GM18520 (cell line): ENCODE data around the gene NFE2L2.
"Not testable (repeated sequence)": the region's sequence is repeated elsewhere in the genome, so short reads cannot be mapped to it uniquely, and the experiment has no call there.

Experiments
- ATAC-seq: cut with Tn5 transposase; IDR thresholded peaks from one replicate; pipeline ENCODE4 v1.9.1; 2021; ENCODE audit not compliant: unreplicated experiment

The NFE2L2 gene

GRCh38 chr2:177204417-177204816, 60.1 kb downstream of the NFE2L2 start:
- no peak for ATAC-seq

GRCh38 chr2:177201919-177202346, 62.6 kb downstream of the NFE2L2 start:
- ATAC-seq, result no peak

GRCh38 chr2:177200419-177200818, 64.1 kb downstream of the NFE2L2 start:
- not testable (repeated sequence) for ATAC-seq

- ATAC-seq, result no peak
Measured at GRCh38 chr2:177195194-177195593, 69.3 kb downstream of the NFE2L2 start.

GRCh38 chr2:177193240-177193639, 71.3 kb downstream of the NFE2L2 start:
- peak; percentile 45 for ATAC-seq

- no peak for ATAC-seq
Measured at GRCh38 chr2:177192788-177193187, 71.7 kb downstream of the NFE2L2 start.

- no peak for ATAC-seq
Measured at GRCh38 chr2:177190941-177191340, 73.6 kb downstream of the NFE2L2 start.

- no peak for ATAC-seq
Measured at GRCh38 chr2:177188482-177189469, 75.8 kb downstream of the NFE2L2 start.

- no peak for ATAC-seq
Measured at GRCh38 chr2:177187631-177188312, 76.8 kb downstream of the NFE2L2 start.

GRCh38 chr2:177186038-177186437, 78.5 kb downstream of the NFE2L2 start:
- not testable (repeated sequence) for ATAC-seq

- ATAC-seq, result no peak
Measured at GRCh38 chr2:177184606-177185005, 79.9 kb downstream of the NFE2L2 start.

- no peak for ATAC-seq
Measured at GRCh38 chr2:177183860-177184259, 80.7 kb downstream of the NFE2L2 start.
